Gastrocnemius medialis (tissue), 4 donors: ENCODE measurements around the gene ENTREP1.

Experiments
- POLR2A ChIP-seq, 2 donors: fragments of 450-650 bp; IDR thresholded peaks; one replicate each; pipeline ENCODE4 v1.6.1; 2017; ENCODE audit warnings: antibody characterized with exemption in 2 of 2, mild to moderate bottlenecking in 2 of 2, moderate library complexity in 2 of 2
- TF ChIP-seq, protein P1 (sequence below), 5 experiments: fragments of 450-650 bp in 3 of 5; fragments of 200-600 bp in 2 of 5; sonication (generic) in 2 of 5; IDR thresholded peaks in 4 of 5; conservative IDR thresholded peaks in 1 of 5; 1 replicate in 4 of 5; 2 replicates in 1 of 5; pipeline ENCODE4 v1.5.1; 2016 to 2019; ENCODE audit warnings: antibody characterized with exemption in 5 of 5, mild to moderate bottlenecking in 3 of 5, moderate library complexity in 3 of 5

DNA sequence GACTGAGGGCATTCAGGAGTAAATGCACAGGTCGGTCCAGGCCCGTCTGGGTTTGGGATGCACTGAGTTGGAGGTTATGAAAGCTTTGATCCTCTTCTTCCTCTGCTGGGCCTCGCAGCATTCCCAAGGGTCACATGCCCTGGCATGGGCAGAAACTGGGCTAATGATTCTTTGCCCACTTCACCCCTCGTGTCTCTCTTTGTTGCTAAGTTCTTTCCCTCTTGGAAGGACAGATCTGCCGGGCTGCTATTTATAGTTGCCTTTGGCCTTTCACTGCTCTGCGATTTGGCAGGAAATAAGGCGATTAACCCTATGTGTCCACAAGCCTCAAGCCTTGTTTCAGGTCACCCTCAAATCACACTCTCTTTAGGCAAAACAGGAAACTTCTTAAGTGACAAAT lies 66.9 kb downstream of the ENTREP1 start:
- no peak for TF ChIP-seq POLR2A (IDR thresholded peaks at IDR 0.05)
- TF ChIP-seq, protein P1, sequence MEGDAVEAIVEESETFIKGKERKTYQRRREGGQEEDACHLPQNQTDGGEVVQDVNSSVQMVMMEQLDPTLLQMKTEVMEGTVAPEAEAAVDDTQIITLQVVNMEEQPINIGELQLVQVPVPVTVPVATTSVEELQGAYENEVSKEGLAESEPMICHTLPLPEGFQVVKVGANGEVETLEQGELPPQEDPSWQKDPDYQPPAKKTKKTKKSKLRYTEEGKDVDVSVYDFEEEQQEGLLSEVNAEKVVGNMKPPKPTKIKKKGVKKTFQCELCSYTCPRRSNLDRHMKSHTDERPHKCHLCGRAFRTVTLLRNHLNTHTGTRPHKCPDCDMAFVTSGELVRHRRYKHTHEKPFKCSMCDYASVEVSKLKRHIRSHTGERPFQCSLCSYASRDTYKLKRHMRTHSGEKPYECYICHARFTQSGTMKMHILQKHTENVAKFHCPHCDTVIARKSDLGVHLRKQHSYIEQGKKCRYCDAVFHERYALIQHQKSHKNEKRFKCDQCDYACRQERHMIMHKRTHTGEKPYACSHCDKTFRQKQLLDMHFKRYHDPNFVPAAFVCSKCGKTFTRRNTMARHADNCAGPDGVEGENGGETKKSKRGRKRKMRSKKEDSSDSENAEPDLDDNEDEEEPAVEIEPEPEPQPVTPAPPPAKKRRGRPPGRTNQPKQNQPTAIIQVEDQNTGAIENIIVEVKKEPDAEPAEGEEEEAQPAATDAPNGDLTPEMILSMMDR (IDR thresholded peaks at IDR 0.05 in 4 of 5, conservative IDR thresholded peaks at IDR 0.05 in 1 of 5), result no peak
